ENCODE measurements around the gene ARMC6.

DNA sequence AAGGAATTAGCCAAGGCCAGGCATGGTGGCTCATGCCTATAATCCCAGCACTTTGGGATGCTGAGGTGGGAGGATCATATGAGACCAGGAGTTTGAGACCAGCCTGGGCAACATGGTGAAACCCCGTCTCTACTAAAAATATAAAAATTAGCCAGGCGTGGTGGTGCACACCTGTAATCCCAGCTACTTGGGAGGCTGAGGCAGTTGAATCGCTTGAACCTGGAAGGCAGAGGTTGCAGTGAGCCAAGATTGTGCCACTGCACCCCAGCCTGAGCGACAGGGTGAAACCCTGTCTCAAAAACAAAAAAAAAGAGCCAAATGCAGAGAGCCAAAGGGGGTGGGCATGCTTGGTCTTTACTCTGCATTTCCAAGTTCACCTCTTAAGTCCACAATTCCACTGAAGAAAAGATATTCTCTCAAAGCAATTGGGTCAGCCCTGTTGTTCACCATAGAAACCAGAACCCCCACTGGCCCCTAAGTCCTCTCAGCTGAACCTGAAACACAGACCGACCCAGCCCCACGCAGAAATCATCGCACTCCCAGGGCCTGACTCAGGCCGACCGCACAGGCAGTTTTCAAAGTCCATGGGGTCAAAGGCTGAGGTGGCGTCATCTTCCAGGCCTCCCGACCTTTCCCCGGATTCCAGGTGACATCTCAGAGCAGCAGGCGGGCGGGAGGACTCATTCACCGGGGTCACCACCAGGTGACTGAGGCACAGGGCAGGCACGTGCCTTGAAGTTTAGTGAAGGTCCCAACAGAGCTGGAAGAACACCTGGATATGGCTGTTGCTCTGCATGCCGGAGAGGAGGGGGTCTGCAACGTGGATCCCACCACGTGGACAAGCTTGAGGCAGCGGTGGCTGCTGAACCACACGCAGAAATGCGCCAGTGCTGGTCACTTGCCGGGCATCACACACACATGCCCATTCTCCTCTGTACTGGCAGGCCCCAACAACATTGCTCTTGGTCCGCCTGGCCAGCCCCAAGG, 63.5 kb downstream of the ARMC6 start:
- TF ChIP-seq SPI1 (IDR thresholded peaks at IDR 0.05; ENCODE audit: low read depth, low read length) (no peak), POLR2A (IDR thresholded peaks at IDR 0.05; ENCODE audit: low read depth, low read length) (no peak), TAF1 (IDR thresholded peaks at IDR 0.05; ENCODE audit: low read depth, low read length) (no peak), POLR2AphosphoS5 (IDR thresholded peaks at IDR 0.05; ENCODE audit: low read depth, low read length) (no peak)

Measured in GM12891 (cell line).